K562 (cell line): Measurements from ENCODE around the gene SLC6A1. TPM values are rescaled to one million over a fixed set of nuclear protein-coding genes. Genes with fewer than 3 reads are reported as not detected.

Source experiments
- ESRRA ChIP-seq: fragments of 450-650 bp; IDR thresholded peaks from 2 replicates; pipeline ENCODE4 v1.6.1; 2014; ENCODE audit warnings: low read depth, mild to moderate bottlenecking, moderate library complexity, borderline replicate concordance
- FOXP1 ChIP-seq: sonication (generic); formaldehyde crosslinking; IDR thresholded peaks from 2 replicates; pipeline ENCODE4 v1.8.0; 2022; ENCODE audit warnings: mild to moderate bottlenecking, missing genetic modification reagents
- PKNOX1 ChIP-seq: fragments of 450-650 bp; IDR thresholded peaks from 2 replicates; pipeline ENCODE4 v1.6.1; 2016
- POLR3G ChIP-seq: IDR thresholded peaks from 2 replicates; pipeline ENCODE4 v1.6.1; 2011; ENCODE audit not compliant: insufficient read length, insufficient replicate concordance; ENCODE audit errors: extremely low read depth
- POU5F1 ChIP-seq: fragments of 150-350 bp; IDR thresholded peaks from 2 replicates; pipeline ENCODE4 v1.6.1; 2014; ENCODE audit warnings: borderline replicate concordance, low read length, low read depth, mild to moderate bottlenecking; ENCODE audit not compliant: partially characterized antibody
- SREBF1 ChIP-seq: fragments of 150-350 bp; IDR thresholded peaks from 2 replicates; pipeline ENCODE4 v1.6.1; 2014; ENCODE audit warnings: antibody characterized with exemption, low read depth, low read length, borderline replicate concordance
- ZNF695 ChIP-seq: fragments of 450-650 bp; formaldehyde crosslinking; IDR thresholded peaks from 2 replicates; pipeline ENCODE4 v1.4.0; 2020; ENCODE audit warnings: mild to moderate bottlenecking, moderate library complexity
- ZNF717 ChIP-seq: fragments of 250-450 bp; sonication (Bioruptor Pico); IDR thresholded peaks from 2 replicates; pipeline ENCODE4 v1.5.0; 2021
- polyA plus RNA-seq, 8 experiments: library from polyadenylated mRNA; depleted of rRNA in 4 of 8; stranded (reverse) in 5 of 8; unstranded in 3 of 8; fragments of >200 nt; fragmentation: Nextera tagmentation in 2 of 8; fragmentation: Illumina TruSeq in 1 of 8; extraction: Ambion mirVana in 2 of 8; extraction: Trizol in 1 of 8; gene quantifications; 2 replicates each; pipeline versions ENCODE4 v1.2.1 to v1.2.3, GENCODE V29; 2011 to 2014; ENCODE audit warnings: inconsistent platforms in 1 of 8, missing spikeins in 1 of 8
- total RNA-seq, 7 experiments: library from RNA; depleted of rRNA in 6 of 7; stranded (reverse); fragments of >200 nt in 6 of 7; fragmentation: Illumina TruSeq in 2 of 7; extraction: Trizol in 2 of 7; gene quantifications; 2 replicates each; pipeline versions ENCODE4 v1.2.1 to v1.2.3, GENCODE V29; 2011 to 2021; ENCODE audit warnings: low replicate concordance in 1 of 7
- TF ChIP-seq, protein P1 (sequence below): sonication (generic); formaldehyde crosslinking; IDR thresholded peaks from 2 replicates; pipeline ENCODE4 v1.8.0; 2022; ENCODE audit warnings: mild to moderate bottlenecking, missing genetic modification reagents
- TF ChIP-seq, protein P2 (sequence below): fragments of 450-650 bp; IDR thresholded peaks from 2 replicates; pipeline ENCODE4 v1.6.1; 2018; ENCODE audit warnings: mild to moderate bottlenecking, low read depth; ENCODE audit not compliant: partially characterized antibody

SLC6A1 gene
- total and polyA plus RNA-seq, 9 of the 15 experiments (the other 6 are each of a cell fraction or from before 2014, with no cell fraction given): not detected

DNA sequence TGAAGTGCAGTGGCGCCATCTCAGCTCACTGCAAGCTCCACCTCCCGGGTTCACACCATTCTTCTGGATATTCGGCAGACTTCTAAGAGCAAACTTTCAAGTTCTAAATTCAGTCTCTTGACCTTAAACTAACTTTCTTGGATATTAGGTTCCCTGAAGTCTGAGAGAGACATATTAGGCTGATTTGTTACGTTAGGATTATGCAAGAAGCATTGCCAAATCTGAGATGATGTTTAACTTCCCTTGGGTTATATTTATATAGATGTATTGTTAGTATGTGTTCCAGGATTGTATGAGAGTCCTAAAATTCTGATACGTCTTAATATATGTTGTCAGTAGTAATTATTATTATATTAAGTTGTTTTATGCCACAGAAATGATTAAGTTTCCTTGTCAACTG, 80.1 kb downstream of the SLC6A1 start (continued):
- TF ChIP-seq, protein P1, sequence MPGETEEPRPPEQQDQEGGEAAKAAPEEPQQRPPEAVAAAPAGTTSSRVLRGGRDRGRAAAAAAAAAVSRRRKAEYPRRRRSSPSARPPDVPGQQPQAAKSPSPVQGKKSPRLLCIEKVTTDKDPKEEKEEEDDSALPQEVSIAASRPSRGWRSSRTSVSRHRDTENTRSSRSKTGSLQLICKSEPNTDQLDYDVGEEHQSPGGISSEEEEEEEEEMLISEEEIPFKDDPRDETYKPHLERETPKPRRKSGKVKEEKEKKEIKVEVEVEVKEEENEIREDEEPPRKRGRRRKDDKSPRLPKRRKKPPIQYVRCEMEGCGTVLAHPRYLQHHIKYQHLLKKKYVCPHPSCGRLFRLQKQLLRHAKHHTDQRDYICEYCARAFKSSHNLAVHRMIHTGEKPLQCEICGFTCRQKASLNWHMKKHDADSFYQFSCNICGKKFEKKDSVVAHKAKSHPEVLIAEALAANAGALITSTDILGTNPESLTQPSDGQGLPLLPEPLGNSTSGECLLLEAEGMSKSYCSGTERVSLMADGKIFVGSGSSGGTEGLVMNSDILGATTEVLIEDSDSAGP: no peak
- TF ChIP-seq ZNF717 (CRISPR knock-in tag) (no peak), SREBF1 (no peak), ESRRA (no peak), FOXP1 (CRISPR knock-in tag) (no peak), POU5F1 (no peak), POLR3G (no peak), PKNOX1 (no peak), ZNF695 (no peak)
- TF ChIP-seq, protein P2, sequence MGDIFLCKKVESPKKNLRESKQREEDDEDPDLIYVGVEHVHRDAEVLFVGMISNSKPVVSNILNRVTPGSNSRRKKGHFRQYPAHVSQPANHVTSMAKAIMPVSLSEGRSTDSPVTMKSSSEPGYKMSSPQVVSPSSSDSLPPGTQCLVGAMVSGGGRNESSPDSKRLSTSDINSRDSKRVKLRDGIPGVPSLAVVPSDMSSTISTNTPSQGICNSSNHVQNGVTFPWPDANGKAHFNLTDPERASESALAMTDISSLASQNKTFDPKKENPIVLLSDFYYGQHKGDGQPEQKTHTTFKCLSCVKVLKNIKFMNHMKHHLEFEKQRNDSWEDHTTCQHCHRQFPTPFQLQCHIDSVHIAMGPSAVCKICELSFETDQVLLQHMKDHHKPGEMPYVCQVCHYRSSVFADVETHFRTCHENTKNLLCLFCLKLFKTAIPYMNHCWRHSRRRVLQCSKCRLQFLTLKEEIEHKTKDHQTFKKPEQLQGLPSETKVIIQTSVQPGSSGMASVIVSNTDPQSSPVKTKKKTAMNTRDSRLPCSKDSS: no peak
- TF ChIP-seq, all 486 proteins: peak for 0
